Neural cell (in vitro differentiated cells): ENCODE data around the gene RIBC1. TPM values are rescaled to one million over a fixed set of nuclear protein-coding genes. Genes with fewer than 3 reads are reported as not detected.

Experiments
- H2AFZ ChIP-seq: fragments of 200-600, 300-800 bp; sonication (generic), shearing (Covaris generic); 2 replicates; pipeline ENCODE4 v1.6.0; 2014; ENCODE audit warnings: low read depth, mild to moderate bottlenecking, antibody characterized with exemption, low read length, moderate library complexity
- H3F3A ChIP-seq: fragments of 200-600 bp; shearing (Covaris generic); 2 replicates; pipeline ENCODE4 v1.6.1; 2016; ENCODE audit warnings: mild to moderate bottlenecking, moderate library complexity, mixed read lengths, antibody characterized with exemption, low read length; ENCODE audit not compliant: insufficient read depth, poor library complexity, severe bottlenecking
- H3K27ac ChIP-seq: fragments of 200-600, 300-800 bp; sonication (generic), shearing (Covaris generic); 2 replicates; pipeline ENCODE4 v1.5.1; 2014; ENCODE audit warnings: mild to moderate bottlenecking, low read length, moderate library complexity
- H3K27me3 ChIP-seq: fragments of 300-800, 200-600 bp; sonication (generic), shearing (Covaris generic); 2 replicates; pipeline ENCODE4 v1.6.0; 2014; ENCODE audit warnings: mild to moderate bottlenecking, low read depth, low read length, moderate library complexity; ENCODE audit not compliant: insufficient read depth
- H3K36me3 ChIP-seq: fragments of 300-800, 200-600 bp; sonication (generic), shearing (Covaris generic); 2 replicates; pipeline ENCODE4 v1.5.1; 2014; ENCODE audit warnings: mild to moderate bottlenecking, antibody characterized with exemption, low read length, moderate library complexity; ENCODE audit not compliant: insufficient read depth
- H3K4me2 ChIP-seq: fragments of 300-800, 200-600 bp; sonication (generic), shearing (Covaris generic); 2 replicates; pipeline ENCODE4 v1.6.0; 2014; ENCODE audit warnings: mild to moderate bottlenecking, low read length
- H3K4me3 ChIP-seq: fragments of 300-800, 200-600 bp; sonication (generic), shearing (Covaris generic); 2 replicates; pipeline ENCODE4 v1.5.1; 2014; ENCODE audit warnings: mild to moderate bottlenecking, low read length, moderate library complexity
- H3K79me2 ChIP-seq: fragments of 200-600 bp; shearing (Covaris generic); replicated peaks from 2 replicates; pipeline ENCODE4 v1.6.0; 2014; ENCODE audit warnings: mild to moderate bottlenecking, low read length, moderate library complexity; ENCODE audit not compliant: insufficient read depth
- H3K9ac ChIP-seq: fragments of 300-800, 200-600 bp; sonication (generic), shearing (Covaris generic); 2 replicates; pipeline ENCODE4 v1.6.1; 2016; ENCODE audit warnings: mild to moderate bottlenecking, low read length, mixed read lengths
- H3K9me2 ChIP-seq: fragments of 200-600 bp; shearing (Covaris generic); 2 replicates; pipeline ENCODE4 v1.6.1; 2016; ENCODE audit warnings: mild to moderate bottlenecking, low read length, mixed read lengths; ENCODE audit not compliant: insufficient read depth
- H3K9me3 ChIP-seq: fragments of 200-600, 300-800 bp; sonication (generic), shearing (Covaris generic); 2 replicates; pipeline ENCODE4 v1.6.1; 2016; ENCODE audit warnings: mild to moderate bottlenecking, mixed run types, low read length, moderate library complexity, mixed read lengths
- H4K20me1 ChIP-seq: fragments of 200-600 bp; shearing (Covaris generic); 2 replicates; pipeline ENCODE4 v1.6.1; 2016; ENCODE audit warnings: mild to moderate bottlenecking, mixed run types; ENCODE audit not compliant: insufficient read depth
- CTCF ChIP-seq: fragments of 450-650 bp; IDR thresholded peaks from 2 replicates; pipeline ENCODE4 v1.5.1; 2014; ENCODE audit warnings: antibody characterized with exemption, mild to moderate bottlenecking, moderate library complexity; ENCODE audit not compliant: poor library complexity, severe bottlenecking
- EP300 ChIP-seq: fragments of 450-650 bp; conservative IDR thresholded peaks from 2 replicates; pipeline ENCODE4 v1.6.1; 2014; ENCODE audit warnings: antibody characterized with exemption, mild to moderate bottlenecking, moderate library complexity; ENCODE audit not compliant: poor library complexity, severe bottlenecking
- EZH2 ChIP-seq: fragments of 200-600, 300-800 bp; shearing (Covaris generic), sonication (generic); IDR thresholded peaks from 2 replicates; pipeline ENCODE4 v1.6.1; 2014; ENCODE audit warnings: antibody characterized with exemption, low read length, borderline replicate concordance, mild to moderate bottlenecking; ENCODE audit not compliant: insufficient read depth, poor library complexity, severe bottlenecking
- MXI1 ChIP-seq: fragments of 450-650 bp; conservative IDR thresholded peaks from 2 replicates; pipeline ENCODE4 v1.6.1; 2014; ENCODE audit warnings: antibody characterized with exemption, mild to moderate bottlenecking; ENCODE audit not compliant: poor library complexity, severe bottlenecking
- POLR2AphosphoS5 ChIP-seq: IDR thresholded peaks from 2 replicates; pipeline ENCODE4 v1.6.1; 2012
- RAD21 ChIP-seq: fragments of 450-650 bp; conservative IDR thresholded peaks from 2 replicates; pipeline ENCODE4 v1.6.1; 2014; ENCODE audit warnings: antibody characterized with exemption, mild to moderate bottlenecking, moderate library complexity
- REST ChIP-seq: IDR thresholded peaks from 2 replicates; pipeline ENCODE4 v1.6.1; 2012; ENCODE audit warnings: borderline replicate concordance
- SMC3 ChIP-seq: fragments of 450-650 bp; conservative IDR thresholded peaks from 2 replicates; pipeline ENCODE4 v1.6.1; 2014; ENCODE audit warnings: antibody characterized with exemption, mild to moderate bottlenecking, moderate library complexity; ENCODE audit not compliant: poor library complexity
- TAF1 ChIP-seq: IDR thresholded peaks from 2 replicates; pipeline ENCODE4 v1.6.1; 2012; ENCODE audit warnings: low read depth
- polyA plus RNA-seq: library from polyadenylated mRNA; depleted of rRNA; stranded (reverse); fragments of >200 nt; gene quantifications from 2 replicates; pipeline ENCODE4 v1.2.3, GENCODE V29; 2014

The RIBC1 gene
- polyA plus RNA-seq, 1 donor from 2014 or later: 0.84 TPM

- Histone ChIP-seq H3K4me2 (no peak overlapping the region), H3K9ac (no peak overlapping the region), H3K27me3 (no peaks in the 10 kb centered on the region), H3K9me3 (no peaks in the 10 kb centered on the region), H4K20me1 (no peaks in the 10 kb centered on the region), H3K27ac (no peak overlapping the region), H3K79me2 (no peaks in the 10 kb centered on the region), H3K36me3 (no peaks in the 10 kb centered on the region), H3K4me3 (no peak overlapping the region), H3F3A (no peaks in the 10 kb centered on the region), H3K9me2 (no peaks in the 10 kb centered on the region), H2AFZ (no peak overlapping the region)
- no peak for TF ChIP-seq CTCF
- no peak for TF ChIP-seq REST
- TF ChIP-seq TAF1: no peak
- TF ChIP-seq EZH2: no peak
- TF ChIP-seq POLR2AphosphoS5: no peak
- TF ChIP-seq RAD21: no peak
- TF ChIP-seq MXI1: no peak
- TF ChIP-seq SMC3: no peak
- TF ChIP-seq EP300: no peak
Measured at GRCh38 chrX:53395605-53396298, 26.9 kb upstream of the RIBC1 start.

GRCh38 chrX:53398216-53398615, 24.5 kb upstream of the RIBC1 start:
- TF ChIP-seq EZH2 (no peak), REST (no peak), RAD21 (no peak), TAF1 (no peak), CTCF (no peak), POLR2AphosphoS5 (no peak), SMC3 (no peak)
- no peaks in the 10 kb centered on the region for H3K9me2 ChIP-seq
- no peaks in the 10 kb centered on the region for H3K9me3 ChIP-seq
- no peak overlapping the region for H3K4me3 ChIP-seq
- no peaks in the 10 kb centered on the region for H3F3A ChIP-seq
- H2AFZ ChIP-seq: no peak overlapping the region
- H3K36me3 ChIP-seq: no peaks in the 10 kb centered on the region
- H3K27ac ChIP-seq: no peak overlapping the region
- no peaks in the 10 kb centered on the region for H3K27me3 ChIP-seq
- no peaks in the 10 kb centered on the region for H4K20me1 ChIP-seq
- H3K79me2 ChIP-seq: no peaks in the 10 kb centered on the region
- H3K4me2 ChIP-seq: no peak overlapping the region
- no peak overlapping the region for H3K9ac ChIP-seq
